Activated CD4-positive, alpha-beta memory T cell treated with anti-CD3 and anti-CD28 coated beads, Interleukin-2, amount 10 ng/mL, durations not matched to agents 7 days and 5 days (primary cell): Measurements from ENCODE around the gene ANKRD55. TPM values are rescaled to one million over a fixed set of nuclear protein-coding genes. Genes with fewer than 3 reads are reported as not detected.

Source experiments
- CTCF ChIA-PET: fragments of 350-600 bp; sonication (Branson Sonifier 250); formaldehyde crosslinking; loops from one replicate; lab custom pipeline; 2021; ENCODE audit warnings: antibody characterized with exemption, inconsistent platforms; lab: Charles Lee
- POLR2A ChIA-PET: fragments of 350-600 bp; sonication (Branson Sonifier 250); formaldehyde crosslinking; loops from one replicate; lab custom pipeline; 2021; ENCODE audit warnings: antibody characterized with exemption; lab: Charles Lee
- DNase-seq: peaks from one replicate; pipeline ENCODE4 v3.0.0-alpha.2; 2020
- H3K27ac Mint-ChIP-seq: one replicate; pipeline ENCODE4 v1.8.0; 2021; ENCODE audit warnings: mild to moderate bottlenecking, mixed read lengths
- H3K27me3 Mint-ChIP-seq: one replicate; pipeline ENCODE4 v1.8.0; 2021; ENCODE audit warnings: mixed read lengths
- H3K36me3 Mint-ChIP-seq: one replicate; pipeline ENCODE4 v1.8.0; 2021; ENCODE audit warnings: low read depth, mixed read lengths
- H3K4me1 Mint-ChIP-seq: one replicate; pipeline ENCODE4 v1.8.0; 2021; ENCODE audit warnings: mixed read lengths
- H3K4me3 Mint-ChIP-seq: one replicate; pipeline ENCODE4 v1.8.0; 2021; ENCODE audit warnings: mild to moderate bottlenecking, mixed read lengths
- H3K9me3 Mint-ChIP-seq: one replicate; pipeline ENCODE4 v1.8.0; 2021; ENCODE audit warnings: mixed read lengths
- total RNA-seq, 2 experiments: library from RNA; stranded (reverse); gene quantifications; one replicate each; pipeline ENCODE4 v1.2.3, GENCODE V29; 2021

Gene ANKRD55
- total RNA-seq, 2 experiments from 2014 or later: 3.5 to 3.7 TPM

DNA sequence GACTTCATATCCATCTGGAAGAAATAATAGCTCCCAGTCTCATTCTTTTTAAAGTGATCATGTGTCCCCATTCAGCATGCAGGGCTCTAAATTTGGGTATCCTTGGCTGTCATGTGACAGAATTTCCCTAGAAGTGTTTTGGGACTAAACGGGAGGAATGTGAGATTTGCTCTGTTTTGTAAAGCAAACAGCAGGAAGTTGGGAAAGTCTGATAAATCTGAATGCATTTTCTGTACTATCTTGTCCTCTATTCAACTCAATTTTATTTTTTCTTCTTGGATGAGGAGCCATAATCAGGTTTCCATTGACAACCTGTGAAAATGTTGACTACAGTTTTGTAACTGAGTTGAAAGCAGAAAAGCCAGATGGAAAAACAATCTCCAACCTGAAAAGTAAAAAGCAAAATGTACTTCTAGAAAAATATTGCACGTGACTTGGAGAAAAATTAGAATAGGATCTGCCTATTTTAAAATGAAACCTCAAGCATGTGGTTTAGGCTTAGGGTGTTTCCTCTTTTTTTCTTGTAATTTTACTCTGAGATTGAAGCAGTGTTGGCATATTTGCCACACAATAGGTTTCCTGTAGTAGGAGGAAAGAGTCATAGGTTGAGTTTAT, 162.2 kb downstream of the ANKRD55 start:
- CTCF ChIA-PET: interaction anchor here (0.8 to 1.7 kb wide), 7 partner anchors 10 to 135 kb away, joined by 3 to 6 read pairs (median 4); partner anchors contain the start of gene IL6ST
- H3K27ac Mint-ChIP-seq: peak overlapping the region; percentile 63
- H3K36me3 Mint-ChIP-seq: no peaks in the 10 kb centered on the region
- peaks cover 63% of the 10 kb centered on the region for H3K4me1 Mint-ChIP-seq
- H3K4me3 Mint-ChIP-seq: peak overlapping the region; percentile 12
- H3K27me3 Mint-ChIP-seq: peaks cover 9% of the 10 kb centered on the region
- no peaks in the 10 kb centered on the region for H3K9me3 Mint-ChIP-seq
- DNase-seq: no peak
- POLR2A ChIA-PET: interaction anchor here (0.7 to 1.5 kb wide), 4 partner anchors 12 to 640 kb away, joined by 3 to 6 read pairs (median 3); partner anchors contain the start of gene IL6ST

DNA sequence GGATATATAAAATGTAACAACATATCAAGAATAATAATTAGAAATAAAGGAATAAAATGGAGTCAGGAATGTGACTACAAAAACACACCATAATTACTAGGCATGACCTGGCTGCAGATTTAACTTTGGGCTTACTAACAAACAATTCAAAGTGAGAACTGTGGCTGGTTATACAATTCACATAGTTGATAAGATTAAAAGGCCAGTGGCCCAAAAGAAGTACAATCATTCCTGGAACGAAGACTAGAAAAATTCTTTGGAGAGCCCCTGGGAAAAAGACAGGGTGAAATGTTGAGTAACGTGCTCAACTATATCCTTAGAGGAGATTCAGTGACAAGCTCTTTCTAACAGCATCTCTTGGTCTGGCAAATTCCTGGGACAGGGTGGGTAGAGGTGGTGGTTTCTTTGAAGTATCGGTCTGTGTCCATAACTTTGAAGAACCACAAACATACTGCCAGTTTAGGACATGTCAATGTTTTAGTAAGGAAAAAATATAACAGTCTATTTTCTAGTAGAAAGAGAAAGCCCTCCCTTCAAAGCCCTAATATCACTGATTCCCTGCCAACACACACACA, 163.4 kb downstream of the ANKRD55 start:
- H3K4me1 Mint-ChIP-seq: peaks cover 63% of the 10 kb centered on the region
- H3K9me3 Mint-ChIP-seq: no peaks in the 10 kb centered on the region
- H3K27ac Mint-ChIP-seq: no peak overlapping the region
- no peak for DNase-seq
- no peak overlapping the region for H3K4me3 Mint-ChIP-seq
- no peaks in the 10 kb centered on the region for H3K36me3 Mint-ChIP-seq
- ChIA-PET CTCF (no interaction called here), POLR2A (interaction anchor here (1.0 to 1.5 kb wide), 2 partner anchors 11 to 75 kb away, joined by 4 to 6 read pairs; partner anchors contain the start of gene IL6ST)
- peaks cover 7% of the 10 kb centered on the region for H3K27me3 Mint-ChIP-seq

DNA sequence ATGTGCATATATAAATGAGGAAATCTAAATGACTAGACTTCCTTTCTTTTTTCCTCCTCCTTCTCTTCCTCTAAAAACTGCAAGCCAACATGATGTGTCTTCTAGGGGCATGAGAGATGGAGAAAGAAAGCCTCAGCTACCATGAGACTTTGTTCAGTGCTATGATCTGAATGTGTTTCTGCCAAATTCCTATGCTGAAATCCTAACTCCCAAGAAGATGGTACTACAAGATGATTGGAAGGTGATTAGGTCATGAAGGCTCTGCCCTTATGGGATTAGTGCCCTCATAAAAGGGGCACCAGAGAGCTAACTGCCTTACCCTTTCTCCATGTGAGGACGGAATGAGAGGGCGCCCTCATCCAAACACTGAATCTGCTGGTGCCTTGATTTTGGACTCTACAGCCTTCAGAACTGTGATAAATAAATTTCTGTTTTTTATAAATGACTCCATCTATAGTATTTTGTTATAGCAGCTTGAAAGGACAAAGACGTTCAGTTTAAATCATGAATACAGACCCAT, 166.1 kb downstream of the ANKRD55 start:
- H3K27ac Mint-ChIP-seq: no peak overlapping the region
- no peak overlapping the region for H3K4me3 Mint-ChIP-seq
- H3K4me1 Mint-ChIP-seq: peaks cover 54% of the 10 kb centered on the region
- H3K9me3 Mint-ChIP-seq: no peaks in the 10 kb centered on the region
- peaks cover 18% of the 10 kb centered on the region for H3K27me3 Mint-ChIP-seq
- ChIA-PET CTCF (interaction anchor here (1.2 kb wide), 1 partner anchor 54 kb away, joined by 4 read pairs; no protein-coding TSS in a partner anchor), POLR2A (interaction anchor here (1.4 kb wide), 1 partner anchor 73 kb away, joined by 3 read pairs; no protein-coding TSS in a partner anchor)
- DNase-seq: no peak
- no peaks in the 10 kb centered on the region for H3K36me3 Mint-ChIP-seq

DNA sequence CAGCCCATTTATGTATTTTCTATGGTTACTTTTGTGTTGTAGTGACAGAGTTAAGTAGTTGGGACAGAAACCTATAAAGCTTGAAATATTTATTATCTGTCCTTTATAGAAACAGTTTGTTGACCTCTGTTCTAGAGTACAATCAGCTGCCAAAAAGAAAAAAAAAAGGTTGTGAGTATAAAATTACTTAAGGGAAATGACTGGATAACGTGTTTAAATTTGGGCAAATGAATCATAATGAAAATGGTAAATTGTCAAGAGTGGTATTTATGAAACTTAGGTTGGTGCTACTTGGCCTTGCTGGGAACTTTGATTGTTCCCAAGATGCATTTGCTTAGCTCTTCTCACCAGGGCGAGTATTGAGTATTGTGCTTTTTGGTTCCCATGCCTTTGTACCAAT, 168.1 kb downstream of the ANKRD55 start:
- ChIA-PET POLR2A (interaction anchor here (0.8 to 1.3 kb wide), 3 partner anchors 20 to 70 kb away, joined by 3 to 5 read pairs (median 4); partner anchors contain the start of gene IL6ST), CTCF (no interaction called here)
- no peaks in the 10 kb centered on the region for H3K36me3 Mint-ChIP-seq
- peaks cover 43% of the 10 kb centered on the region for H3K4me1 Mint-ChIP-seq
- H3K9me3 Mint-ChIP-seq: no peaks in the 10 kb centered on the region
- H3K27me3 Mint-ChIP-seq: peaks cover 28% of the 10 kb centered on the region
- DNase-seq: no peak
- no peak overlapping the region for H3K4me3 Mint-ChIP-seq
- no peak overlapping the region for H3K27ac Mint-ChIP-seq

- Mint-ChIP-seq H3K4me1 (peaks cover 58% of the 10 kb centered on the region), H3K9me3 (peaks cover 3% of the 10 kb centered on the region), H3K36me3 (peaks cover 6% of the 10 kb centered on the region), H3K4me3 (peak overlapping the region; percentile 11), H3K27ac (peak overlapping the region; percentile 18), H3K27me3 (peaks cover 43% of the 10 kb centered on the region)
- DNase-seq: peak; percentile 62
- ChIA-PET POLR2A (interaction anchor here (1.3 to 1.4 kb wide), 3 partner anchors 48 to 83 kb away, joined by 3 to 5 read pairs (median 5); partner anchors contain the start of gene IL6ST), CTCF (no interaction called here)
These were observed 172.6 kb downstream of the ANKRD55 start for GRCh38 chr5:56060276-56061110.

DNA sequence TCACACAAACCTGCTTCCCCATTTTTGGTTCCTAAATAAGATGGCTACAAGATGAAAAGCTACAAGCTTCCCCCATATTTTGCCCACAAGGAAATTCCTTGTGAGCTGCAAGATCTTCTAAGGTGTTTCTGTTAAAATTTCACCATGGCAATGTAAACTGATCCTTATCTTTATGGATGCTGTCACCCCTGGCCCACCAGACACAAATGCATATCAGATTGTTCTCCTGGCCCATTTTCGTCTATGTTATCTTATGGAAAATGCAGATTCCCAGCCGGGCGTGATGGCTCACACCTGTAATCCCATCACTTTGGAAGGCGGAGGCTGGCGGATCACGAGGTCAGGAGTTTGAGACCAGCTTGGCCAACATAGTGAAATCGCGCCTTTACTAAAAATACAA, 173.3 kb downstream of the ANKRD55 start:
- Mint-ChIP-seq H3K4me3 (no peak overlapping the region), H3K36me3 (peaks cover 6% of the 10 kb centered on the region), H3K9me3 (peaks cover 3% of the 10 kb centered on the region), H3K27ac (no peak overlapping the region), H3K4me1 (peaks cover 57% of the 10 kb centered on the region), H3K27me3 (peaks cover 47% of the 10 kb centered on the region)
- DNase-seq: no peak
- ChIA-PET POLR2A (interaction anchor here (0.7 to 2.4 kb wide), 4 partner anchors 12 to 82 kb away, joined by 4 to 15 read pairs (median 8); partner anchors contain the start of gene IL6ST), CTCF (interaction anchor here (1.3 kb wide), 1 partner anchor 49 kb away, joined by 3 read pairs; no protein-coding TSS in a partner anchor)

DNA sequence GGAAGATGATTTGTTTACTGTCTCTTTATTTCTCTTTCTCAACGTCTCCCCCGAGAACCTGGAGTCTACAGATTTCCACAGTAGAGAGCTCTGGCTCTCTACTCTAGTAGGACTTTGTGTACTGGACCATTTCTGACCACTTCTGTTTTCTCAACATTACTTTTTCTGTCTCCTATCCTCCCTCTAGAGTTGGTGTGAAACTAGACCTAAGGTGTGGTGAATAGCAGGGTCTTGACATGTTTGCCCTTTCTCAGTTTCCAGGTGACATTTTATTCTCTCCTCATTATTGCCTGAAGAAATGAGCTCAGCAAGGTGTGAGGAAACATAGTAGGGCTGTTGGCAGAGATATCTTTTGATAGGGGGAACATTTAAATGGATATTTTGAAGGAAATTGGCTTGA, 176.3 kb downstream of the ANKRD55 start:
- Mint-ChIP-seq H3K4me1 (peaks cover 51% of the 10 kb centered on the region), H3K4me3 (no peak overlapping the region)

GRCh38 chr5:56055859-56056258, 177.3 kb downstream of the ANKRD55 start:
- peaks cover 55% of the 10 kb centered on the region for H3K4me1 Mint-ChIP-seq
- peaks cover 16% of the 10 kb centered on the region for H3K36me3 Mint-ChIP-seq
- CTCF ChIA-PET: no interaction called here
- H3K27ac Mint-ChIP-seq: no peak overlapping the region
- no peak overlapping the region for H3K4me3 Mint-ChIP-seq
- POLR2A ChIA-PET: no interaction called here
- DNase-seq: no peak
- H3K27me3 Mint-ChIP-seq: peaks cover 43% of the 10 kb centered on the region
- peaks cover 11% of the 10 kb centered on the region for H3K9me3 Mint-ChIP-seq

More for the DNA sequence above, 176.3 kb downstream of the ANKRD55 start:
- Mint-ChIP-seq H3K27ac (no peak overlapping the region), H3K27me3 (peaks cover 48% of the 10 kb centered on the region), H3K36me3 (peaks cover 16% of the 10 kb centered on the region), H3K9me3 (peaks cover 11% of the 10 kb centered on the region)
- POLR2A ChIA-PET: no interaction called here
- no peak for DNase-seq
- CTCF ChIA-PET: no interaction called here

GRCh38 chr5:56055287-56055686, 177.8 kb downstream of the ANKRD55 start:
- ChIA-PET POLR2A (no interaction called here), CTCF (no interaction called here)
- Mint-ChIP-seq H3K36me3 (peaks cover 16% of the 10 kb centered on the region), H3K4me3 (no peak overlapping the region), H3K9me3 (peaks cover 11% of the 10 kb centered on the region), H3K27me3 (peaks cover 37% of the 10 kb centered on the region), H3K27ac (no peak overlapping the region), H3K4me1 (peaks cover 54% of the 10 kb centered on the region)
- DNase-seq: no peak

GRCh38 chr5:56054666-56055065, 178.5 kb downstream of the ANKRD55 start:
- no peak overlapping the region for H3K4me3 Mint-ChIP-seq
- H3K36me3 Mint-ChIP-seq: peaks cover 16% of the 10 kb centered on the region
- no peak overlapping the region for H3K27ac Mint-ChIP-seq
- H3K9me3 Mint-ChIP-seq: peaks cover 11% of the 10 kb centered on the region
- ChIA-PET CTCF (no interaction called here), POLR2A (no interaction called here)
- peaks cover 35% of the 10 kb centered on the region for H3K27me3 Mint-ChIP-seq
- DNase-seq: no peak
- peaks cover 54% of the 10 kb centered on the region for H3K4me1 Mint-ChIP-seq

DNA sequence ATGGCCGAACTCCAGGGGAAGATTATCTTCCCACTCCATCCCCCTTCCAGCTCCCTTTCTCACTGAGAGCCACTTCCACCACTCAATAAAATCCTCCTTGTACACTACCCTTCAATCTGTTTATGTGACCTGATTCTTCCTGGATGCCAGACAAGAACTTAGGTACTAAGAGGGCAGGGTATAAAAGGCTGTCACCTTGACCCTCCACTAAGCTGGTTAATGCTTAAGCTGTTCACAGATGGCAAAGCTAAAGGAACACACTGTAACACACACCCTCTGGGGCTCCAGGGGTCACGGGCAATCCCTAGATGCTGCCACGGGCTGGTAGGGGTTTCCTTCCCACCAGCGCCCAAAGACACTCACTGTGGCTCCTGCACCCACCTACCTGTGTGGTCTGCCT, 179.8 kb downstream of the ANKRD55 start:
- peaks cover 45% of the 10 kb centered on the region for H3K4me1 Mint-ChIP-seq
- ChIA-PET CTCF (no interaction called here), POLR2A (no interaction called here)
- no peak for DNase-seq
- H3K9me3 Mint-ChIP-seq: peaks cover 10% of the 10 kb centered on the region
- peaks cover 13% of the 10 kb centered on the region for H3K36me3 Mint-ChIP-seq
- H3K27ac Mint-ChIP-seq: no peak overlapping the region
- no peak overlapping the region for H3K4me3 Mint-ChIP-seq
- H3K27me3 Mint-ChIP-seq: peaks cover 33% of the 10 kb centered on the region

- peaks cover 40% of the 10 kb centered on the region for H3K4me1 Mint-ChIP-seq
These were observed 180.4 kb downstream of the ANKRD55 start for GRCh38 chr5:56052735-56053134.

More at GRCh38 chr5:56052735-56053134, 180.4 kb downstream of the ANKRD55 start:
- no peak for DNase-seq
- peaks cover 10% of the 10 kb centered on the region for H3K36me3 Mint-ChIP-seq
- ChIA-PET CTCF (interaction anchor here (0.6 to 1.5 kb wide), 2 partner anchors 19 to 83 kb away, joined by 3 to 4 read pairs; no protein-coding TSS in a partner anchor), POLR2A (interaction anchor here (0.6 kb wide), 1 partner anchor 19 kb away, joined by 3 read pairs; no protein-coding TSS in a partner anchor)
- H3K9me3 Mint-ChIP-seq: peaks cover 8% of the 10 kb centered on the region
- H3K27me3 Mint-ChIP-seq: peaks cover 30% of the 10 kb centered on the region
- no peak overlapping the region for H3K4me3 Mint-ChIP-seq
- H3K27ac Mint-ChIP-seq: no peak overlapping the region
